ENCODE measurements around the gene PCK2. TPM values are rescaled to one million over a fixed set of nuclear protein-coding genes. Genes with fewer than 3 reads are reported as not detected.
"Not testable (repeated sequence)": the region's sequence is repeated elsewhere in the genome, so short reads cannot be mapped to it uniquely, and the experiment has no call there.

PCK2 gene
- total RNA-seq, result 66.0 and 75.1 TPM in 2 replicates
- long read RNA-seq, transcript PCK2-201 (10 exons, 2,357 nt), result major isoform, 67 of 118 reads
- long read RNA-seq, partial matches to known transcripts, result 19 of 118 reads
- long read RNA-seq, other reads (novel, unspliced or antisense), result 28 of 118 reads

DNA sequence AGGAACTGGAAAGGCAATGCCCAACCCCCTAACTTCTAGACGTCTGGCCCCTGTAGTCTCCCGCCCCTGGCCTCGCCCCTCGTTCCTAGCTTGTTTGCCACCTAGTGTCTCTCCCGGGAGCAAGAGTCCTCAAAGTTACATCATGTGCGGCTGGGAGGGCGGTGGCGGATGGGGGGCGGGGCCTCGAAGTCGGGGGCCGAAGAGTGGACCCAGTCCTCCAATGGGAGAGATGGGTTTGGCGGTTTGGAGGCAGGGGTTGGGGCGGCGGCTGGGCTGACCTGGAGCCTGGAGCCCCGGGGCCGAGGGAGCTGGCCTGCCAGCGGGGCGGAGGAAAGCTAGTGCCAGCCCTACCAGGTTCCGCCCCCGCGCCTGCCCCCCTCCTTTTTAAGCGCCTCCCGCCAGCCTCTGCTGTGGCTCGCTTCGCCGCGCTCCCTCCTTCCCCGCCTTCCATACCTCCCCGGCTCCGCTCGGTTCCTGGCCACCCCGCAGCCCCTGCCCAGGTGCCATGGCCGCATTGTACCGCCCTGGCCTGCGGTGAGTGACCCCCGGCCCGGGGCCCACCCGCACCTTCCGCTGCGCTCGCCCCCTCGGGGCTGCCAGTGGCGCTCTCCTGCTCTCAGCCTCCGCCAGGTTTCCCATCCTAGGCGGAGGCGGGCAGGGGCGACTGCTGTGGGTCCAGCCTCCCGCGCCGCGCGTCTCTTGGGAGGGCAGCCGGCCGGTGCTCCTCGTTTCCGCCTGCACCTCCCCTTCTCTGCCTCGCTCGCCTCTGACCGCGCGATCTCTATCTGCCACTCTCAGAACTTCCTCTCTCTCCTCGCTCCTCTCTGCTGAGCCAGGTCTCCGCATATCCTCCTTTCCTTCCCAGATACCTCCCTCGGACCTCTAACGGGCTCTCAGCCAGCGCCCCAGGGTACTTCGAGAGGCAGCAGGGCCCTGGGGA, at the start of gene PCK2:
TSS of gene PCK2 (plus strand) at position 411 of the 940 bp plus-strand sequence. CDS start at position 506, 95 bp downstream.
- DNase-seq (ENCODE audit: extremely low spot score, unreplicated experiment), result peak; percentile 98
- no peaks in the 10 kb centered on the region for H3K9me3 Mint-ChIP-seq (ENCODE audit: unreplicated experiment)
- peaks cover 8% of the 10 kb centered on the region for H3K36me3 Mint-ChIP-seq (ENCODE audit: unreplicated experiment)
- H3K27ac Mint-ChIP-seq (ENCODE audit: unreplicated experiment), result peak within 1 kb of the TSS; percentile 97
- peak within 1 kb of the TSS; percentile 99 for H3K4me3 Mint-ChIP-seq (ENCODE audit: unreplicated experiment)
- no peaks in the 10 kb centered on the region for H3K27me3 Mint-ChIP-seq (ENCODE audit: unreplicated experiment)
- H3K4me1 Mint-ChIP-seq (ENCODE audit: unreplicated experiment), result peaks cover 26% of the 10 kb centered on the region
- TF ChIP-seq CTCF (IDR thresholded peaks at IDR 0.05), result peak; percentile 14

- not testable (repeated sequence) for H3K4me3 Mint-ChIP-seq (ENCODE audit: unreplicated experiment); H3K27ac Mint-ChIP-seq (ENCODE audit: unreplicated experiment); H3K36me3 Mint-ChIP-seq (ENCODE audit: unreplicated experiment); H3K9me3 Mint-ChIP-seq (ENCODE audit: unreplicated experiment); H3K4me1 Mint-ChIP-seq (ENCODE audit: unreplicated experiment); DNase-seq (ENCODE audit: extremely low spot score, unreplicated experiment)
- peaks cover 56% of the 10 kb centered on the region for H3K27me3 Mint-ChIP-seq (ENCODE audit: unreplicated experiment)
Measured at GRCh38 chr14:24049002-24049401, 45.1 kb upstream of the PCK2 start.

- DNase-seq (ENCODE audit: extremely low spot score, unreplicated experiment); H3K9me3 Mint-ChIP-seq (ENCODE audit: unreplicated experiment); H3K36me3 Mint-ChIP-seq (ENCODE audit: unreplicated experiment); H3K4me1 Mint-ChIP-seq (ENCODE audit: unreplicated experiment): not testable (repeated sequence)
- peaks cover 59% of the 10 kb centered on the region for H3K27me3 Mint-ChIP-seq (ENCODE audit: unreplicated experiment)
- peak overlapping the region; percentile 27 for H3K27ac Mint-ChIP-seq (ENCODE audit: unreplicated experiment)
- peak overlapping the region; percentile 73 for H3K4me3 Mint-ChIP-seq (ENCODE audit: unreplicated experiment)
Measured at GRCh38 chr14:24050753-24051152, 43.4 kb upstream of the PCK2 start.

- no peaks in the 10 kb centered on the region for H3K36me3 Mint-ChIP-seq (ENCODE audit: unreplicated experiment)
- peaks cover 10% of the 10 kb centered on the region for H3K4me1 Mint-ChIP-seq (ENCODE audit: unreplicated experiment)
- DNase-seq (ENCODE audit: extremely low spot score, unreplicated experiment), result no peak
- H3K27ac Mint-ChIP-seq (ENCODE audit: unreplicated experiment), result peak overlapping the region; percentile 27
- H3K27me3 Mint-ChIP-seq (ENCODE audit: unreplicated experiment), result peaks cover 55% of the 10 kb centered on the region
- peak overlapping the region; percentile 73 for H3K4me3 Mint-ChIP-seq (ENCODE audit: unreplicated experiment)
- no peak for TF ChIP-seq CTCF (IDR thresholded peaks at IDR 0.05)
- H3K9me3 Mint-ChIP-seq (ENCODE audit: unreplicated experiment), result no peaks in the 10 kb centered on the region
Measured at GRCh38 chr14:24051176-24051788, 42.8 kb upstream of the PCK2 start.

- peaks cover 10% of the 10 kb centered on the region for H3K4me1 Mint-ChIP-seq (ENCODE audit: unreplicated experiment)
- H3K27ac Mint-ChIP-seq (ENCODE audit: unreplicated experiment), result peak within 1 kb of the TSS; percentile 27
- no peaks in the 10 kb centered on the region for H3K36me3 Mint-ChIP-seq (ENCODE audit: unreplicated experiment)
- TF ChIP-seq CTCF (IDR thresholded peaks at IDR 0.05), result no peak
- H3K9me3 Mint-ChIP-seq (ENCODE audit: unreplicated experiment), result no peaks in the 10 kb centered on the region
- peaks cover 51% of the 10 kb centered on the region for H3K27me3 Mint-ChIP-seq (ENCODE audit: unreplicated experiment)
- peak within 1 kb of the TSS; percentile 73 for H3K4me3 Mint-ChIP-seq (ENCODE audit: unreplicated experiment)
- no peak for DNase-seq (ENCODE audit: extremely low spot score, unreplicated experiment)
Measured at GRCh38 chr14:24051789-24052655, 42.1 kb upstream of the PCK2 start, which contains the start of gene CARMIL3. Gene CARMIL3 (plus strand): TSS chr14:24052009. CDS start chr14:24052154, 145 bp downstream.

All from osteocyte (in vitro differentiated cells).